IMR-90 (cell line): Measurements from ENCODE around the gene PRKCA.

Source experiments
- BHLHE40 ChIP-seq: fragments of 150-350 bp; IDR thresholded peaks from 2 replicates; pipeline ENCODE4 v1.6.1; 2016; ENCODE audit warnings: mild to moderate bottlenecking, low read depth, low read length
- CEBPB ChIP-seq: IDR thresholded peaks from 2 replicates; pipeline ENCODE4 v1.6.1; 2012; ENCODE audit warnings: low read depth, low read length, improper control_type of control experiment
- ELK1 ChIP-seq: fragments of 150-350 bp; IDR thresholded peaks from 2 replicates; pipeline ENCODE4 v1.6.1; 2016; ENCODE audit warnings: low read depth, mild to moderate bottlenecking, low read length, moderate library complexity, borderline replicate concordance
- MAFK ChIP-seq: IDR thresholded peaks from 2 replicates; pipeline ENCODE4 v1.6.1; 2012; ENCODE audit warnings: low read depth, low read length, improper control_type of control experiment
- MAZ ChIP-seq: IDR thresholded peaks from 2 replicates; pipeline ENCODE4 v1.6.1; 2012; ENCODE audit warnings: low read depth, mild to moderate bottlenecking, low read length, improper control_type of control experiment, moderate library complexity, borderline replicate concordance
- MXI1 ChIP-seq: IDR thresholded peaks from 2 replicates; pipeline ENCODE4 v1.6.1; 2012; ENCODE audit warnings: low read depth, mild to moderate bottlenecking, low read length, moderate library complexity, borderline replicate concordance
- POLR2A ChIP-seq: IDR thresholded peaks from 2 replicates; pipeline ENCODE4 v1.6.1; 2012; ENCODE audit warnings: mild to moderate bottlenecking, low read depth, low read length
- RCOR1 ChIP-seq: IDR thresholded peaks from 2 replicates; pipeline ENCODE4 v1.6.1; 2012; ENCODE audit warnings: mild to moderate bottlenecking, low read length, improper control_type of control experiment; ENCODE audit not compliant: insufficient replicate concordance
- RFX5 ChIP-seq: IDR thresholded peaks from 2 replicates; pipeline ENCODE4 v1.8.0; 2012; ENCODE audit warnings: low read depth, mild to moderate bottlenecking, low read length, moderate library complexity
- SMC3 ChIP-seq: fragments of 150-350 bp; IDR thresholded peaks from 2 replicates; pipeline ENCODE4 v1.6.1; 2016; ENCODE audit warnings: low read depth, mild to moderate bottlenecking, antibody characterized with exemption, low read length, moderate library complexity
- USF2 ChIP-seq: fragments of 150-350 bp; IDR thresholded peaks from 2 replicates; pipeline ENCODE4 v1.6.1; 2017; ENCODE audit warnings: mild to moderate bottlenecking, antibody characterized with exemption, low read length, low read depth
- TF ChIP-seq, protein P1 (sequence below): conservative IDR thresholded peaks from 2 replicates; pipeline ENCODE4 v1.5.1; 2012; ENCODE audit warnings: mild to moderate bottlenecking, low read depth, low read length, improper control_type of control experiment

DNA sequence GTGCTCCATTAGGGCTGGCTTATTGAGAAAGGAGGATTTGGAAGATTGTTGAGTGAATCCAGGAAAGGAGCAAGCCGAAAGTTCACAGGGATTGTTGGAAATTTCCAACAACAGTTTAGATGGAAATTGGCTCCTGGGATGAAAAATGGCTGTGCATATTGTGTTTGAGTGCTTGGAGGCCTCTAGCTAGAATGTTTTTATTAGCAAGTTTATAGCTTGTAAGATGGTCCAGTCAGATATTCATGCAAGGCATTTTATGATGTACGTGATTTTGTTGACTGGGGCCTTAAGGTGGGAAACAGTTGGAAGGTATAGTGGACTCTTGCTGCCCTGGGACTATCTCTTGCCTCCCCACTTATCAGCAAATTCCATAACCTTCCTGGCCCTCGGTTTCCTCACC is 216.7 kb downstream of the PRKCA start:
- no peak for TF ChIP-seq CEBPB
- TF ChIP-seq, protein P1, sequence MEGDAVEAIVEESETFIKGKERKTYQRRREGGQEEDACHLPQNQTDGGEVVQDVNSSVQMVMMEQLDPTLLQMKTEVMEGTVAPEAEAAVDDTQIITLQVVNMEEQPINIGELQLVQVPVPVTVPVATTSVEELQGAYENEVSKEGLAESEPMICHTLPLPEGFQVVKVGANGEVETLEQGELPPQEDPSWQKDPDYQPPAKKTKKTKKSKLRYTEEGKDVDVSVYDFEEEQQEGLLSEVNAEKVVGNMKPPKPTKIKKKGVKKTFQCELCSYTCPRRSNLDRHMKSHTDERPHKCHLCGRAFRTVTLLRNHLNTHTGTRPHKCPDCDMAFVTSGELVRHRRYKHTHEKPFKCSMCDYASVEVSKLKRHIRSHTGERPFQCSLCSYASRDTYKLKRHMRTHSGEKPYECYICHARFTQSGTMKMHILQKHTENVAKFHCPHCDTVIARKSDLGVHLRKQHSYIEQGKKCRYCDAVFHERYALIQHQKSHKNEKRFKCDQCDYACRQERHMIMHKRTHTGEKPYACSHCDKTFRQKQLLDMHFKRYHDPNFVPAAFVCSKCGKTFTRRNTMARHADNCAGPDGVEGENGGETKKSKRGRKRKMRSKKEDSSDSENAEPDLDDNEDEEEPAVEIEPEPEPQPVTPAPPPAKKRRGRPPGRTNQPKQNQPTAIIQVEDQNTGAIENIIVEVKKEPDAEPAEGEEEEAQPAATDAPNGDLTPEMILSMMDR: no peak
- no peak for TF ChIP-seq POLR2A
- TF ChIP-seq USF2: no peak
- TF ChIP-seq BHLHE40: no peak
- no peak for TF ChIP-seq RCOR1
- no peak for TF ChIP-seq MAFK
- TF ChIP-seq ELK1: no peak
- no peak for TF ChIP-seq SMC3
- no peak for TF ChIP-seq MXI1
- no peak for TF ChIP-seq MAZ
- TF ChIP-seq RFX5: no peak
